ENCODE data around the gene BRD4. TPM values are rescaled to one million over a fixed set of nuclear protein-coding genes. Genes with fewer than 3 reads are reported as not detected.

The BRD4 gene
- total RNA-seq, 2 experiments from 2014 or later: 33.6 to 143 TPM

- Histone ChIP-seq H3K4me1 (ENCODE audit: insufficient read depth, low read length, poor library complexity, severe bottlenecking) (peaks cover 91% of the 10 kb centered on the region), H3K9me3 (ENCODE audit: low read length) (no peaks in the 10 kb centered on the region), H4K20me1 (ENCODE audit: insufficient read depth, low read length) (peaks cover 67% of the 10 kb centered on the region), H3K79me2 (ENCODE audit: insufficient read depth, low read depth, low read length) (peaks cover 100% of the 10 kb centered on the region), H3K9me2 (ENCODE audit: insufficient read depth, low read length) (no peaks in the 10 kb centered on the region), H3K27ac (ENCODE audit: low read depth, low read length, poor library complexity, severe bottlenecking) (peak overlapping the region; percentile 84), H3K36me3 (ENCODE audit: insufficient read depth, low read length) (peaks cover 36% of the 10 kb centered on the region), H3K4me2 (ENCODE audit: low read length) (peak overlapping the region; percentile 96), H2AFZ (ENCODE audit: low read length) (no peak overlapping the region), H3K4me3 (ENCODE audit: low read depth, low read length, poor library complexity, severe bottlenecking) (peak overlapping the region; percentile 57)
- TF ChIP-seq EZH2phosphoT487 (IDR thresholded peaks at IDR 0.05; ENCODE audit: borderline replicate concordance, low read depth, low read length) (no peak), CTCF (conservative IDR thresholded peaks at IDR 0.05; ENCODE audit: low read length) (no peak)
- DNase-seq (ENCODE audit: low spot score): peak; percentile 76
- POLR2A ChIA-PET: interaction anchor here (0.9 to 2.2 kb wide), 2 partner anchors 9 to 41 kb away, joined by 3 to 15 read pairs; no protein-coding TSS in a partner anchor
- BruUV-seq (replicated peaks): no TSS peak
- intact Hi-C loops (cut with micrococcal nuclease; ENCODE audit: unreplicated experiment): loop anchor here (2.0 kb wide), 1 partner anchor 40 kb away; the partner anchor contains the start of gene BRD4
- CTCF ChIA-PET (ENCODE audit: unreplicated experiment): no interaction called here
These were observed 39.3 kb downstream of the BRD4 start for GRCh38 chr19:15292847-15293582.

- BruUV-seq (replicated peaks): no TSS peak
These were observed 40.2 kb downstream of the BRD4 start for GRCh38 chr19:15292140-15292539.

More at GRCh38 chr19:15292140-15292539, 40.2 kb downstream of the BRD4 start:
- Histone ChIP-seq H3K79me2 (ENCODE audit: insufficient read depth, low read depth, low read length) (peaks cover 100% of the 10 kb centered on the region), H3K9me3 (ENCODE audit: low read length) (no peaks in the 10 kb centered on the region), H4K20me1 (ENCODE audit: insufficient read depth, low read length) (peaks cover 65% of the 10 kb centered on the region), H3K4me1 (ENCODE audit: insufficient read depth, low read length, poor library complexity, severe bottlenecking) (peaks cover 91% of the 10 kb centered on the region), H3K36me3 (ENCODE audit: insufficient read depth, low read length) (peaks cover 28% of the 10 kb centered on the region), H3K27ac (ENCODE audit: low read depth, low read length, poor library complexity, severe bottlenecking) (peak overlapping the region; percentile 33), H2AFZ (ENCODE audit: low read length) (no peak overlapping the region), H3K4me3 (ENCODE audit: low read depth, low read length, poor library complexity, severe bottlenecking) (peak overlapping the region; percentile 17), H3K9me2 (ENCODE audit: insufficient read depth, low read length) (no peaks in the 10 kb centered on the region), H3K4me2 (ENCODE audit: low read length) (peak overlapping the region; percentile 96)
- DNase-seq (ENCODE audit: low spot score): no peak
- ChIA-PET CTCF (ENCODE audit: unreplicated experiment) (no interaction called here), POLR2A (interaction anchor here (1.0 to 2.2 kb wide), 3 partner anchors 9 to 87 kb away, joined by 3 to 15 read pairs (median 3); partner anchors contain the start of gene AKAP8)
- intact Hi-C loops (cut with micrococcal nuclease; ENCODE audit: unreplicated experiment): loop anchor here (2.0 kb wide), 1 partner anchor 41 kb away; the partner anchor contains the start of gene BRD4
- TF ChIP-seq EZH2phosphoT487 (IDR thresholded peaks at IDR 0.05; ENCODE audit: borderline replicate concordance, low read depth, low read length): no peak
- no peak for TF ChIP-seq CTCF (conservative IDR thresholded peaks at IDR 0.05; ENCODE audit: low read length)

All from OCI-LY7 (cell line).